Transverse colon (tissue), 4 donors: ENCODE data around the gene RABGGTB.

Experiments used
- POLR2A ChIP-seq: fragments of 450-650 bp; IDR thresholded peaks from one replicate; pipeline ENCODE4 v1.6.1; 2016; ENCODE audit warnings: antibody characterized with exemption, mild to moderate bottlenecking, moderate library complexity
- POLR2AphosphoS5 ChIP-seq, 3 donors: sonication (generic); formaldehyde crosslinking; IDR thresholded peaks; one replicate each; pipeline ENCODE4 v1.6.1; 2016; ENCODE audit warnings: antibody characterized with exemption in 3 of 3
- TF ChIP-seq, protein P1 (sequence below), 5 experiments: fragments of 200-600 bp in 3 of 5; fragments of 450-650 bp in 2 of 5; sonication (generic) in 3 of 5; IDR thresholded peaks; 1 replicate in 2 of 5; 2 replicates in 3 of 5; pipeline ENCODE4 v1.5.1; 2016 to 2017; ENCODE audit warnings: antibody characterized with exemption in 5 of 5, inconsistent platforms in 3 of 5, mild to moderate bottlenecking in 2 of 5, moderate library complexity in 1 of 5

DNA sequence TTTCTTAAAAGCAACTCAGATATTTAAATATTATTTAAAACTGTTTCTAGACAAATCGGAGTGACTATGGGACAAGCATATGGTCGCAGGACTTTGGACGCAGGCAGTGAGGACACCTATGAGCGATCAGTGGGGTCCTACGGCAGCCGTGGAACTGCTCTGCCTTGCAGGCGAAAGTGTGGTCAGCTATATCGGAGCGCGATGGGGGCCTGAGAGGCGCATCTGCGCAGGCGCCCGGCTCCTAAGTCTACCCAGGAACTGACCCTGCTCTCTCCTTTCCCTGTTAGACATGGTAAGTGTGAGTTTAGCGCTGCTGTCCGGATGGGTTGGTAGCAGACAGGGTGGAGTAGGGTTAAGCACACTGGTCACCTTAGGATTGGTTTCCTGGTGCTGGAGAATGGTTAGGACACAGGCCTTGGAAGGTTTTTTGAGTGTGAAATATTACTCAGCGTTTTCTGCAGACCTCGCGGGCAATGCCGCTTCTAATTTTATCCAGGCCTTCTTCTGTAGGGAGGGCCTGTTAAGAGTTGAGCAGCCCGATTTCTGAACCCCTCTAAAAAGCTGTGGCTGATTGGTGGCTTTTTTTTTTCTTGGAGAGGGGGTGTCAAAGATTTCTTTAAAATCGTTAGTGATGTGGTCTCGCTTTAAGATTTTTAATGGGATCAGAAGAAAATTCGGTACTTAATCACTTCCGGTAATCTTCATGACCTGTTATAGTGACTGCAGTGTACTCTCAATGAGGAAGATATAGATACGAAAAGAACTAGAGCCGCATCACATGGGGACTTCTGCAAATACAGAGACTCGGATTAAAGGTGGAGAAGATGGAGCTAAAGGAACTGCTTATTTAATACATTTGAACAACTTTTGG lies at the start of gene RABGGTB:
- TF ChIP-seq POLR2A, result peak; percentile 95
- TF ChIP-seq, protein P1, sequence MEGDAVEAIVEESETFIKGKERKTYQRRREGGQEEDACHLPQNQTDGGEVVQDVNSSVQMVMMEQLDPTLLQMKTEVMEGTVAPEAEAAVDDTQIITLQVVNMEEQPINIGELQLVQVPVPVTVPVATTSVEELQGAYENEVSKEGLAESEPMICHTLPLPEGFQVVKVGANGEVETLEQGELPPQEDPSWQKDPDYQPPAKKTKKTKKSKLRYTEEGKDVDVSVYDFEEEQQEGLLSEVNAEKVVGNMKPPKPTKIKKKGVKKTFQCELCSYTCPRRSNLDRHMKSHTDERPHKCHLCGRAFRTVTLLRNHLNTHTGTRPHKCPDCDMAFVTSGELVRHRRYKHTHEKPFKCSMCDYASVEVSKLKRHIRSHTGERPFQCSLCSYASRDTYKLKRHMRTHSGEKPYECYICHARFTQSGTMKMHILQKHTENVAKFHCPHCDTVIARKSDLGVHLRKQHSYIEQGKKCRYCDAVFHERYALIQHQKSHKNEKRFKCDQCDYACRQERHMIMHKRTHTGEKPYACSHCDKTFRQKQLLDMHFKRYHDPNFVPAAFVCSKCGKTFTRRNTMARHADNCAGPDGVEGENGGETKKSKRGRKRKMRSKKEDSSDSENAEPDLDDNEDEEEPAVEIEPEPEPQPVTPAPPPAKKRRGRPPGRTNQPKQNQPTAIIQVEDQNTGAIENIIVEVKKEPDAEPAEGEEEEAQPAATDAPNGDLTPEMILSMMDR (IDR thresholded peaks at IDR 0.05), result peak in 1 of 5 experiments; percentile 9
- peak; percentile 96 to 98 (median 97) for TF ChIP-seq POLR2AphosphoS5 (IDR thresholded peaks at IDR 0.05)
